HepG2 (cell line): ENCODE results near the gene DGKG. TPM values are rescaled to one million over a fixed set of nuclear protein-coding genes. Genes with fewer than 3 reads are reported as not detected.

Experiments
- ATAC-seq: fragments of 200-7000 bp; cut with Tn5 transposase; 3 replicates; pipeline ENCODE4 v1.9.1; 2020; ENCODE audit warnings: mild to moderate bottlenecking, moderate library complexity
- BruUV-seq: library from RNA; stranded (reverse); fragments of 400-500 nt; replicated peaks from 2 replicates; lab custom pipeline; 2021; lab: Mats Ljungman, UMichigan
- CTCF ChIA-PET: fragments of 300-600 bp; formaldehyde crosslinking; extraction: SDS; loops from one replicate; lab custom pipeline; 2021; ENCODE audit warnings: low total read pairs, inconsistent platforms, low intra/inter-chr PET ratio; lab: Yijun Ruan, JAX
- POLR2A ChIA-PET: fragments of 350-600 bp; sonication (Branson Sonifier 250); formaldehyde crosslinking; loops from one replicate; lab custom pipeline; 2020; ENCODE audit warnings: antibody characterized with exemption, inconsistent platforms; lab: Yijun Ruan, JAX
- DNase-seq: peaks from one replicate; pipeline ENCODE4 v3.0.0-alpha.2; 2015; ENCODE audit warnings: low spot score
- FAIRE-seq: peaks from 3 replicates; lab custom pipeline; 2011; peaks lifted over from hg19 to GRCh38; lab: Jason Lieb, UNC
- H2AFZ ChIP-seq: one replicate; pipeline ENCODE4 v1.6.1; 2011; ENCODE audit warnings: low read length, inconsistent platforms
- H3K27ac ChIP-seq: fragments of 300-600 bp; 3 replicates; pipeline ENCODE4 v1.8.0; 2011; ENCODE audit warnings: mixed run types, mild to moderate bottlenecking, mixed read lengths, low read length, inconsistent platforms; ENCODE audit not compliant: insufficient read depth; ENCODE audit errors: extremely low read length
- H3K27me3 ChIP-seq, 2 experiments: fragments of 200-600 bp in 1 of 2; 2 replicates in 1 of 2; 3 replicates in 1 of 2; pipeline versions ENCODE4 v1.6.0 to v1.8.0; 2011; ENCODE audit warnings: low read length in 2 of 2, mild to moderate bottlenecking in 2 of 2, moderate library complexity in 2 of 2, inconsistent platforms in 1 of 2; ENCODE audit not compliant: insufficient read depth in 2 of 2, control insufficient read depth in 1 of 2
- H3K36me3 ChIP-seq, 2 experiments: fragments of 200-600 bp in 1 of 2; replicated peaks in 1 of 2; 2 replicates in 1 of 2; 3 replicates in 1 of 2; pipeline versions ENCODE4 v1.5.1 to v1.8.0; 2011; ENCODE audit warnings: low read length in 2 of 2, inconsistent platforms in 1 of 2; ENCODE audit not compliant: insufficient read depth in 2 of 2, control insufficient read depth in 1 of 2
- H3K4me1 ChIP-seq: 2 replicates; pipeline ENCODE4 v1.5.1; 2012; ENCODE audit warnings: low read length, inconsistent platforms; ENCODE audit not compliant: insufficient read depth
- H3K4me2 ChIP-seq: 2 replicates; pipeline ENCODE4 v1.6.0; 2011; ENCODE audit warnings: low read depth, low read length, inconsistent platforms
- H3K4me3 ChIP-seq, 3 experiments: fragments of 200-600 bp in 1 of 3; sonication (generic), shearing (Covaris generic) in 1 of 3; replicated peaks in 1 of 3; 2 replicates each; pipeline ENCODE4 v1.5.1; 2011 to 2016; ENCODE audit warnings: low read length in 3 of 3, inconsistent platforms in 2 of 3, low read depth in 2 of 3, mild to moderate bottlenecking in 2 of 3, control low read depth in 1 of 3, mixed read lengths in 1 of 3; ENCODE audit not compliant: insufficient read depth in 1 of 3
- H3K79me2 ChIP-seq: one replicate; pipeline ENCODE4 v1.6.1; 2011; ENCODE audit warnings: low read length, inconsistent platforms; ENCODE audit not compliant: insufficient read depth
- H3K9ac ChIP-seq: 2 replicates; pipeline ENCODE4 v1.6.0; 2011; ENCODE audit warnings: mild to moderate bottlenecking, low read depth, low read length, inconsistent platforms; ENCODE audit not compliant: insufficient read depth
- H3K9me3 ChIP-seq: 2 replicates; pipeline ENCODE4 v1.5.1; 2012; ENCODE audit warnings: mild to moderate bottlenecking, low read length
- H4K20me1 ChIP-seq: 2 replicates; pipeline ENCODE4 v1.6.0; 2011; ENCODE audit warnings: inconsistent platforms, mild to moderate bottlenecking, low read length, moderate library complexity; ENCODE audit not compliant: insufficient read depth
- KLF15 ChIP-seq: sonication (generic); formaldehyde crosslinking; IDR thresholded peaks from 2 replicates; pipeline ENCODE4 v1.8.1; 2023; ENCODE audit warnings: borderline replicate concordance, mild to moderate bottlenecking, inconsistent platforms, missing genetic modification reagents, mixed read lengths
- TCF12 ChIP-seq, 2 experiments: fragments of 450-650 bp in 1 of 2; sonication (generic) in 1 of 2; formaldehyde crosslinking in 1 of 2; IDR thresholded peaks; 2 replicates each; pipeline versions ENCODE4 v1.6.1 to v1.8.0; 2017 to 2022; ENCODE audit warnings: antibody characterized with exemption in 1 of 2, mild to moderate bottlenecking in 1 of 2, missing genetic modification reagents in 1 of 2, moderate library complexity in 1 of 2
- ZNF749 ChIP-seq: sonication (generic); formaldehyde crosslinking; IDR thresholded peaks from 2 replicates; pipeline ENCODE4 v1.8.0; 2022; ENCODE audit warnings: mild to moderate bottlenecking, missing genetic modification reagents, moderate library complexity, borderline replicate concordance
- ZZZ3 ChIP-seq: sonication (generic); formaldehyde crosslinking; IDR thresholded peaks from 2 replicates; pipeline ENCODE4 v1.4.0; 2020; ENCODE audit warnings: missing genetic modification reagents, mild to moderate bottlenecking, borderline replicate concordance
- WGBS: methylation state at CpG from one replicate; pipeline ENCODE4 v1.1.6; 2017; ENCODE audit warnings: low lambda C conversion rate; 5-methylcytosine and 5-hydroxymethylcytosine counted together
- in situ Hi-C: cut with HindIII; loops from 2 replicates; pipeline ENCODE4 v1.10.0; 2017; ENCODE audit warnings: low pct_unique_long_range_greater_than_20kb; ENCODE audit not compliant: extremely low pct_ligation_motif_present
- intact Hi-C: fragments of 100-400 bp; cut with micrococcal nuclease; formaldehyde crosslinking; loops from one replicate; pipeline ENCODE4 v1.10.0; 2022; ENCODE audit not compliant: unreplicated experiment
- polyA plus RNA-seq, 8 experiments: library from polyadenylated mRNA; depleted of rRNA in 3 of 8; stranded (reverse) in 7 of 8; unstranded in 1 of 8; fragments of >200 nt; fragmentation: Illumina TruSeq in 4 of 8; extraction: Trizol in 4 of 8; gene quantifications; 2 replicates each; pipeline versions ENCODE4 v1.2.1 to v1.2.3, GENCODE V29; 2011 to 2016; ENCODE audit warnings: low read depth in 4 of 8, missing spikeins in 1 of 8, mixed read lengths in 1 of 8; ENCODE audit not compliant: insufficient read depth in 1 of 8
- total RNA-seq, 5 experiments: library from RNA; depleted of rRNA; stranded (reverse); fragments of >200 nt; fragmentation: Illumina TruSeq; extraction: Trizol; gene quantifications; 2 replicates each; pipeline ENCODE4 v1.2.3, GENCODE V29; 2016; ENCODE audit warnings: low read depth in 1 of 5
- TF ChIP-seq, protein P1 (sequence below): sonication (generic); formaldehyde crosslinking; IDR thresholded peaks from 2 replicates; pipeline ENCODE4 v1.8.0; 2022; ENCODE audit warnings: mild to moderate bottlenecking, missing genetic modification reagents, moderate library complexity
- TF ChIP-seq, protein P2 (sequence below): IDR thresholded peaks from 2 replicates; pipeline ENCODE4 v1.6.1; 2016; ENCODE audit warnings: missing compliant biosample characterization, missing genetic modification reagents, borderline replicate concordance
- TF ChIP-seq, protein P3 (sequence below): sonication (generic); formaldehyde crosslinking; IDR thresholded peaks from 2 replicates; pipeline ENCODE4 v1.4.0; 2020; ENCODE audit warnings: mild to moderate bottlenecking, missing genetic modification reagents, borderline replicate concordance
- TF ChIP-seq, protein P4 (sequence below): sonication (generic); formaldehyde crosslinking; IDR thresholded peaks from 2 replicates; pipeline ENCODE4 v1.5.1; 2020; ENCODE audit warnings: missing genetic modification reagents, mild to moderate bottlenecking, borderline replicate concordance

DGKG gene
- total and polyA plus RNA-seq, 2 of the 13 experiments (the other 11 are each of a cell fraction or from before 2014, with no cell fraction given), result 3.8 to 6.2 TPM

DNA sequence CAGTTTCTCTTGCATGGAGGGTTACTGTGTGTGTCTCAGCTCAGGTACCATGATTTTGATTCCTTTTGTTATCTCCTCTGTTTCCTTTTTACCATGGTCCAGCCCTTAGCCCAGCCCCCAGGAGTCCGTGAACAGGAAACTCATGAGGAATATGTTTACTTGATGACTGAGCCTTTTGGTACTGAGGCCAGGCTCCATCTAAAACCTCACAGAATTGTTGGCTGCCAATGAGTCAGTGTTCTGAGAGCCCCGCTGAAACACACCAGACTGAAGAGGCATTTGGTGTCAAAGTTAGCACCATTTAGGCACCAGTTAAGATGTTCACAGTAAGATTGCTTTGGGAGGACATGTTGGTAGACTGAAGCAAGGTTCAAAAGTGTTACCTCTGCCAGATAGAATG is 80.9 kb downstream of the DGKG start:
- no peaks in the 10 kb centered on the region for H4K20me1 ChIP-seq
- 22% methylated on average over 2 of the region's 2 CpGs for WGBS
- ChIA-PET CTCF (no interaction called here), POLR2A (no interaction called here)
- in situ Hi-C loops, result no loop called here
- BruUV-seq, result no TSS peak
- TF ChIP-seq, protein P1, sequence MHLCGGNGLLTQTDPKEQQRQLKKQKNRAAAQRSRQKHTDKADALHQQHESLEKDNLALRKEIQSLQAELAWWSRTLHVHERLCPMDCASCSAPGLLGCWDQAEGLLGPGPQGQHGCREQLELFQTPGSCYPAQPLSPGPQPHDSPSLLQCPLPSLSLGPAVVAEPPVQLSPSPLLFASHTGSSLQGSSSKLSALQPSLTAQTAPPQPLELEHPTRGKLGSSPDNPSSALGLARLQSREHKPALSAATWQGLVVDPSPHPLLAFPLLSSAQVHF (CRISPR knock-in tag), result no peak
- TF ChIP-seq TCF12 (IDR thresholded peaks at IDR 0.05) (no peak), TCF12 (CRISPR knock-in tag; IDR thresholded peaks at IDR 0.05) (no peak), ZNF749 (CRISPR knock-in tag) (no peak), KLF15 (CRISPR knock-in tag) (no peak), ZZZ3 (CRISPR knock-in tag) (no peak)
- TF ChIP-seq, protein P2, sequence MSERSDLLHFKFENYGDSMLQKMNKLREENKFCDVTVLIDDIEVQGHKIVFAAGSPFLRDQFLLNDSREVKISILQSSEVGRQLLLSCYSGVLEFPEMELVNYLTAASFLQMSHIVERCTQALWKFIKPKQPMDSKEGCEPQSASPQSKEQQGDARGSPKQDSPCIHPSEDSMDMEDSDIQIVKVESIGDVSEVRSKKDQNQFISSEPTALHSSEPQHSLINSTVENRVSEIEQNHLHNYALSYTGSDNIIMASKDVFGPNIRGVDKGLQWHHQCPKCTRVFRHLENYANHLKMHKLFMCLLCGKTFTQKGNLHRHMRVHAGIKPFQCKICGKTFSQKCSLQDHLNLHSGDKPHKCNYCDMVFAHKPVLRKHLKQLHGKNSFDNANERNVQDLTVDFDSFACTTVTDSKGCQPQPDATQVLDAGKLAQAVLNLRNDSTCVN (CRISPR knock-in tag), result no peak
- TF ChIP-seq, protein P3, sequence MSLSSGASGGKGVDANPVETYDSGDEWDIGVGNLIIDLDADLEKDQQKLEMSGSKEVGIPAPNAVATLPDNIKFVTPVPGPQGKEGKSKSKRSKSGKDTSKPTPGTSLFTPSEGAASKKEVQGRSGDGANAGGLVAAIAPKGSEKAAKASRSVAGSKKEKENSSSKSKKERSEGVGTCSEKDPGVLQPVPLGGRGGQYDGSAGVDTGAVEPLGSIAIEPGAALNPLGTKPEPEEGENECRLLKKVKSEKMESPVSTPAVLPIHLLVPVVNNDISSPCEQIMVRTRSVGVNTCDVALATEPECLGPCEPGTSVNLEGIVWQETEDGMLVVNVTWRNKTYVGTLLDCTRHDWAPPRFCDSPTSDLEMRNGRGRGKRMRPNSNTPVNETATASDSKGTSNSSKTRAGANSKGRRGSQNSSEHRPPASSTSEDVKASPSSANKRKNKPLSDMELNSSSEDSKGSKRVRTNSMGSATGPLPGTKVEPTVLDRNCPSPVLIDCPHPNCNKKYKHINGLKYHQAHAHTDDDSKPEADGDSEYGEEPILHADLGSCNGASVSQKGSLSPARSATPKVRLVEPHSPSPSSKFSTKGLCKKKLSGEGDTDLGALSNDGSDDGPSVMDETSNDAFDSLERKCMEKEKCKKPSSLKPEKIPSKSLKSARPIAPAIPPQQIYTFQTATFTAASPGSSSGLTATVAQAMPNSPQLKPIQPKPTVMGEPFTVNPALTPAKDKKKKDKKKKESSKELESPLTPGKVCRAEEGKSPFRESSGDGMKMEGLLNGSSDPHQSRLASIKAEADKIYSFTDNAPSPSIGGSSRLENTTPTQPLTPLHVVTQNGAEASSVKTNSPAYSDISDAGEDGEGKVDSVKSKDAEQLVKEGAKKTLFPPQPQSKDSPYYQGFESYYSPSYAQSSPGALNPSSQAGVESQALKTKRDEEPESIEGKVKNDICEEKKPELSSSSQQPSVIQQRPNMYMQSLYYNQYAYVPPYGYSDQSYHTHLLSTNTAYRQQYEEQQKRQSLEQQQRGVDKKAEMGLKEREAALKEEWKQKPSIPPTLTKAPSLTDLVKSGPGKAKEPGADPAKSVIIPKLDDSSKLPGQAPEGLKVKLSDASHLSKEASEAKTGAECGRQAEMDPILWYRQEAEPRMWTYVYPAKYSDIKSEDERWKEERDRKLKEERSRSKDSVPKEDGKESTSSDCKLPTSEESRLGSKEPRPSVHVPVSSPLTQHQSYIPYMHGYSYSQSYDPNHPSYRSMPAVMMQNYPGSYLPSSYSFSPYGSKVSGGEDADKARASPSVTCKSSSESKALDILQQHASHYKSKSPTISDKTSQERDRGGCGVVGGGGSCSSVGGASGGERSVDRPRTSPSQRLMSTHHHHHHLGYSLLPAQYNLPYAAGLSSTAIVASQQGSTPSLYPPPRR (CRISPR knock-in tag), result no peak
- TF ChIP-seq, protein P4, sequence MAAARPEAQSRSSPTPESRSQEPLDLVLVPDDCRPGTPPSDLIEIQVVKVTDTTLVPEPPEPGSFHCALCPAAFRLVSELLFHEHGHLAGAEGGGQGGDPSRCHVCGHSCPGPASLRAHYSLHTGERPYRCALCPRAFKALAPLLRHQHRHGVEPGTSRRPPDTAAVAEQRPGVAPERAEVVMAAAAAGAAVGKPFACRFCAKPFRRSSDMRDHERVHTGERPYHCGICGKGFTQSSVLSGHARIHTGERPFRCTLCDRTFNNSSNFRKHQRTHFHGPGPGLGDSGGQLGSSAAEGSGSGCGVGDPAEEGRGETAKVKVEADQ (CRISPR knock-in tag), result no peak
- no peak overlapping the region for H3K4me2 ChIP-seq
- H3K79me2 ChIP-seq, result no peaks in the 10 kb centered on the region
- no peak overlapping the region for H3K27ac ChIP-seq
- no peaks in the 10 kb centered on the region for H3K36me3 ChIP-seq
- no peak overlapping the region for H2AFZ ChIP-seq
- FAIRE-seq (no peak), ATAC-seq (no peak), DNase-seq (no peak)
- no peak overlapping the region for H3K9ac ChIP-seq
- H3K9me3 ChIP-seq, result no peaks in the 10 kb centered on the region
- H3K4me1 ChIP-seq, result no peaks in the 10 kb centered on the region
- H3K27me3 ChIP-seq, result no peaks in the 10 kb centered on the region
- no peak overlapping the region for H3K4me3 ChIP-seq
- intact Hi-C loops, result no loop called here
